Fibroblast of skin of left quadriceps (primary cell): ENCODE measurements around the gene DNAH6.
A peak's percentile ranks its signal among the peaks of the same experiment; 100 is the strongest.

ENCODE experiments used
- DNase-seq, 2 experiments: peaks; one replicate each; pipeline ENCODE4 v3.0.0-alpha.2; 2013; ENCODE audit warnings: low read depth in 2 of 2

The DNAH6 gene

DNA sequence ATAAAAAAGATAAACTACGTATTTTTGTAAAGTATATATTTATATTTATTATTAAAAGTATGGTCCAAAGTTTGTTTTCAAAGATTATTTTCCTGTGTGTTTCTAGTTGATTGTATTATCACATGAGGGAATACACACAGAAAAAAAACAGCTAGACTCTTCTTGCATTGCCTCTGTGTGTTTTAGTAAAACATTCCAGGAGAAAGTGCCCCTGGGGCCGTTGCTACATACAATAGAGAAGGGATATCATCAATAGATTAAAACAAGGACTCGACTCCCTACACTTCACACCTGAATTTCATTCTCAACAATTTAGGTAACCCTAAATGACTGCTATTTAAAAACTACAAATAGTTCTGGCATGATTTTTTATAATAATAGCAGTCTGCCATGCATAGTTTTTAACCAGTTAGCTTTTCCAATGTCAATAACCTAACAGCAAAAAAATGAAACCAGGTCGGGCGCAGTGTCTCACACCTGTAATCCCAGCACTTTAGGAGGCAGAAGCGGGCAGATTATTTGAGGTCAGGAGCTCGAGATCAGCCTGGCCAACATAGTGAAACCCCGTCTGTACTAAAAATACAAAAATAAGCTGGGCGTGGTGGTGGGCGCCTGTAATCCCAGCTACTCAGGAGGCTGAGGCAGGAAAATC, 171.3 kb downstream of the DNAH6 start:
- DNase-seq, result no peak

DNA sequence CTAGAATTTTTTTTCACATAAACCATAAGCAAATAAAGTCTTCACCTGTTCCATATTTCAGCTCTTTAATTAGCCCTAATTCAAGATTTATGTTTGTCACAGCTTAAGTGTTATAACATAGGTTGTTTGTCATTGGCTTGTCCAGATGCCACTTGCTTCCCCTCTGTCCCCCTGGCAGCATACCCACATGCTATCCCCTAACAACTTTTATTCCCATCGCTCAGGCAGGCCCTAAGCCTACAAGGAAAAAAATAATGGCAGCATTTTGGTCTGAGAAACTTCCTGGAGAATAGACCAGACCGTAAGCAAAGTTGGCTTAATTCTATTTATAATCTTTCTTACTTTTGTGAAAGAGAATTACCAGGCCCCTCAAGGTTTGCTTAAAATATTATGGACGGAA, 173.9 kb downstream of the DNAH6 start:
- no peak for DNase-seq

DNA sequence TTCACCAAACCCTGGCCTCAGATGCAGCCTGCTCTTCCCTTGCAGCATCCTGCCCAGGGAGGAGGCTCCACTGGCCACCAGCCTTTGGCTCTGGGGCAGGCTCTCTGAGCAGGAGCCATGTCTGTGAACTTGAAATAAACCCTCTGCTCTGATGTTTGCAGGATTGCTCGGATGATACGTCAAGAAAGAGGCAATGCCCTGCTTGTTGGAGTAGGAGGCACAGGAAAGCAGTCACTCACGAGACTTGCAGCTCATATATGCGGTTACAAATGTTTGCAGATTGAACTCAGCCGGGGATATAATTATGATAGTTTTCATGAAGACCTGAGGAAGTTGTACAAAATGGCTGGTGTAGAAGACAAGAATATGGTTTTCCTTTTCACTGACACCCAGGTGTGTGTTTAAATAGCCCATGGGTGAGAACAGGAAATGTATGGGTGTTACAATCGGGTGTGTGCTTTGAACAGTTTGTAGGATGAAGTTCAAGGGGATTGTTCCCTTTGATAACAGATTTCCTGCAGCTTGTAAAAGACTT, 177.9 kb downstream of the DNAH6 start:
- DNase-seq, result no peak

DNA sequence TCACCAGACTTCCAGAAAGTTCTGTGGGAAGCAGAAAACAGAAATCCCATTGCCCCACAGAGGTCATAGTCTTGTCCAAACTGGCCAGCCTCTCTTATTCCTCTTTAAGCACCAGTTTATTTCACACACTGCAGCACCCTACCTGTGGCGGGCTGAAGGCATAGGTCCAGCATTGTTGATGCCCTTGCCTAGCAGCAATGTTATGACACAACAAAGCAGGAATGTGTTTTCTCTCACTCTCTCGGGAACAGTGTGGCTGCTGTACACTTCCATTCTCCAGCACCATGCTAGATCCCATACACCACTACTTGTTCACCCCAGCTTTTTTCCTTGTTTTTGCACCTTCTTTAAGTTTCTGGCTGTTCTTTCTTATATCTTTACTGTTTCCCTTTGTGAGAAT, 181.6 kb downstream of the DNAH6 start:
- DNase-seq, result no peak

DNA sequence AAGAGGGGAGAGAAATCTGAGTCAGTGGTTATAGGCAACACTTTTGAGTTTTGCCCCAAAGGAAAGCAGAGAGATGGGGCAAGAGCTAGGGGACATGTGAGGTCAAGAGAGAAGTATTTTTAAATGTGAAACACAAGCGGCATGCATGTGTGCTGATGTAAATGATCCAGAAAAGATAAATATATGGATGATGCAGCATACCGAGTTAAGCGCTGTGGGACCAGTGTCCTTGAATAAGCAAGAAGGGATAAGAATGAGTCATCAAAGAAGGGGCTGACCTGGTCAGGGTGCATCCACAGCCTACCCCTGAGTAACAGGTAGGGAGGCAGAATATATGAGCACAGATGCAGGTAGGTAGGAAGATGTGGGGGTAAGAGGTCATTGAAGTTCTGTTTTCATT, 183.7 kb downstream of the DNAH6 start:
- no peak for DNase-seq

DNA sequence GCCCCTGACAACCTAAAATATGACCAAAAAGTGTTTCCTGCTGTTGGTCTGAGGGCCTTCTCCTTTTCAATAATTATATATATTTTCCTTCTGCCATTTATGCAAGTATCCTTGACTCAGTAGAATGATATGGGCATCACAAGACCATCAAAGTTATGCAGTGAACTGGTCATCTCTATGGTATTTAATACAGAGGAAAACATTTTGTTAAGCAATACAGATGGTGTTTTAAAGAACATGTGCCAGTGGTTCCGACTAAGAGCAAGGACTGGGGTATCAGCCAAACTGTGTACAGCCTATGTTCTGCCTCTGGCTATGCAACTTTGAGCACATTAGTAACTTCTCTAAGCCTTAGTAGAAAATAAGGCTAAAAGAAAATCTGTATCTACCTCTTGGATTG, 185.6 kb downstream of the DNAH6 start:
- peak; percentile 39 to 46 for DNase-seq

DNA sequence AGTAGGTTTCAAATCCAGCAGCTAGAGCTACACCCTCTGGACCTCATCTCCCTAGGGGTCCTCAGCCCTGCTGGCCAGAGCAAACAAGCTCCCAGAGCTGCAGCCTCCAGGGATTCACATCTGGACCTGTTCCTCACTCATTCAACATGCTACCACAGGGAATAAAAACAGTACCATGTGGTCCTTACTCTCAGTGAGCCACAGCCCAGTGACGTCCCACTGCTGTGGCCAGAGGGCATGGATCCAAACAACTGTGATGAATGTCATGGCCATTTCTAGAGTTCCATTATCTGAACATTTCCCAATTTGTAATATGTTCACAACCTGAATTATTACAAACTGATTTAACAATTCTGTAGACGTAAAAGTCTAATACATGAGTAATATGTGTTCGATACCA, 186.6 kb downstream of the DNAH6 start:
- no peak for DNase-seq

DNA sequence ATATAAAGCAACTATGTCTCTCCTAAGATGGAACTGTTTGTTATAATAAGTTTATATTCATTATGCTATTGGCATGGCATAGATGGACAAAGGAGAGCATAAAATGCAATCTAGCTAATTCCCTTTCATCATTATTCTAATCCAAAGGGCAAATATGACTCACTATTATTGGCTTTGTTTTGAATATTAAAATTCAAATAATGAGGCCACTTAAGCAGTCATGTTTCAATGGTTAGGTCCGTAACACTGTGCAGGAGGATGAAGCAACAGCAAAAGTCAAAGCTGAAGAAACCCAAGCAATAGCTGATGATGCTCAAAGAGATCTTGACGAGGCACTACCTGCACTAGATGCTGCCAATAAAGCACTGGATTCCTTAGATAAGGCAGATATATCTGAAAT, 187.5 kb downstream of the DNAH6 start:
- no peak for DNase-seq

DNA sequence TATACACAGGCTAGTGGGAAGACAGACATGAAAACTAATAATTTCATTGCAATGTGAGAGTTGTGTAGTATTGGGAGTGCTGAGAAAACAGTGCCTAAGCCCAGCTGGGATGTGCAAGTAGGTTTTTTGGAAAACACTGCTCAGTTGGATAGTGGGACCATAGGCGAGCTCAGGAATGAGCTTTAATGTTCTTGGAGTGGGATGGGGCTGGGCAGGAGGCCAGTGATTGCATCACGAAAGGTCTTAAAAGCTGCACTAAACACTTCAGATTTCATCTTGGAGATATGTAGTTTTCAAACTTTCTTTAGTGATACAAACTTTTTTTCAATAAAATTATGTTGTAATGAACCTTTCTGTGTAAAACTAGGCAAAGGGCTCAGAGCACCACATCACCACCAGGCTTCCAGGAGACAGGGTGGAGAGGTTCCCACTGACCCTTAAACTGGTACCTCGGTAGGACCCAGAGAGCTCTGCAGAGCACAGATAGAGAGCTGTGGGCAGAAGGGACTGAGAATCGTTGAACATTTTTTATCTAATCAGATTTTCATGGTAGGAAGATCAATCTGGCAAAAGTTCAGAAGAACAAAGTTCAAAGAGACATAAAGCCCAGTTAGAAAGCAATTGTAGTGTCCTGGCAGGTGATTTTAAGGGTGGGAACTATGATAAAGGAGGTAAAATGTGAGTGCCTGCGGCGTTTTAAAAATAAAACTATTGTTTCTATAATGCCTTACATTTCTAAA, 188.4 kb downstream of the DNAH6 start:
- DNase-seq, result peak in 1 of 2 experiments; percentile 1

DNA sequence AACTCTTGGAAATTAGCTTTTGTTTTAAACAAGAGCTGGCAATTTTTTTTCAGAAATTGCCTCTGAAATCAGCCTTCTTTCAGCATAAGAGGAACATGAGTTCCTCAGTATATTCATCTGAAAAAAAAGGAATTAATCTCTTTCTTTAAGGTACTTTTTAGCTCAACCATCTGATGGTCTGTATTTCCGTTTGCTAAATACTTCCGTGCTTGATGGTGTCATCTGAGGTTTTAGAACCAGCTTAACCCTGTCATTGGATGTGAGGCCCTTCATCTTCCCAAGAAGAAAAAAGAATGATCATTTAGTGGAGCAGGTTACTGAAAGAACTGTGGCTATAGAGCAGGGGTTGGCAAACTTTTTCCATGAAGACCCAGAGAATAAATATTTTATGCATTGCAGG, 189.6 kb downstream of the DNAH6 start:
- no peak for DNase-seq

DNA sequence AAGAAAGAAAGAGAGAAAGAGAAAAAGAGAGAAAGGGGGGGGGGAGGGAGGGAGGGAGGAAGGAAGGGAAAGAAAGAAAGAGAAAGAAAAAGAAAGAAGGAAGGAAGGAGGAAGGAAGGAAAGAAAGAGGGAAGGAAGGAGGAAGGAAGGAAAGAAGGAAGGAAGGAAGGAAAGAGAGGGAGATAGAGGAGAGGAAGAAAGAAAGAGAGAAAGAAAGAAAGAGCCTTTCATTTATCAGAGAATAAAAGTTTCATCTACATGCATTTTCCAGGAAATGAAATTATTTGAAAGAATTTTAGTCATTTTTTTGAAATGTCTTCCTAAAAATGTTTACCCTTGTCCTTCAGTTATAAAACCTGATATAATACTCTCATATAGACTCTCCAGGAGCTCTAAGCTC, 192.1 kb downstream of the DNAH6 start:
- DNase-seq, result no peak

DNA sequence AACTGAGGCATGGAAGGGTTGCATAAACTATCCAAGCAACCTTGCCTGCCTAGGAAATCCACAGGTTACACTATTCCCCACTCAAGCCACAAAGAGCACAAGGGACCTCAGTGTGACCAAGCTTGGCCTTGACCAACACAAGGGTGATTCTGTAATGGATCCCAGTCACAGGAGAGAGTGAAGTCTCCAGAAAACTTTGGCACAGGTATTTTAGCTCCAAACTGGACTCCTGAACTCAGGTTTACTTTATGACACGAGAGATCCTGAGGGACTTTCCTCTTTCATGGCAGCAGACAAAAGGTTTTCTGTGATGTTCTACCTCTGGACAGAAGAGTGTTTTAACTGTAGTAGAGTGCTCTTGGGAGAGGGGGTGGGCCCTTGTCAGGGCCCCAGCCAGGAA, 195.4 kb downstream of the DNAH6 start:
- DNase-seq, result no peak

DNA sequence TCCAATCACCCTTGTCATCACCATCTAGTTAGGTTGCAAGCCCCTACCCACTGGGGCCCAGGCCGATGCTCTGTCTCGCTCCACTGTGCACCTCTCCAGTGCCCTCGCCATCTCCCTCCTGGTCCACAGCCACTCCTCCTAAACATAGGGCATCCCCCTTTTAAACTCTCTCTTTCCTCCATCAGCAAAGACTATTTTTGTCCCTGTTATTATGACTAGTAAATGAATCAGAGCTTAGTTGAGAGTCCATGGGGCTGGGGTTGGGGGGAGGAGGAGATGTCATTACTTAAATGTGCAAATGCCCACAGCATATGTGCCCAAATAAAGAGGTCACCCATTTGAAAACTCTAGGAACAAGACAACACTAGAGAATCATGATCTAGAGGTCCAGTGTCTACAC, 197.1 kb downstream of the DNAH6 start:
- DNase-seq, result no peak

DNA sequence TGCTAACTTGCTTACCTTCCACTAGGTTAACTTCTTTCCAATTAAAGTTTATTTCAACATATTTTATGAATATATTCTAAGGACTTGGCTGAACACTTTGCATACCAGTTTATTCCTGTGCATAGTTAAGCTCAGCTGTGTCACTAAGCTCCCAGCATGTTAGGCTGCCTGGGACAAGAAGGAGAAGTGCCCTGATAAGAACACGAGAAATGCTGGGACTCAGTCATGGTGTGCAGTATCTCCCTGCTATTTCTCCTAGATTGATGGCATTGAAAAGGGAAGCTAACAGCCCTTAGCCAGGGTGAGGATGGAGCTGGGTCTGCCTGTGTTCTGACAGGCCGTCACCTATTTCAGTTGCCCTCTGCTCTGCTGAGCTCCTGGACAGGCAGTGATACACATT, 200.3 kb downstream of the DNAH6 start:
- no peak for DNase-seq

DNA sequence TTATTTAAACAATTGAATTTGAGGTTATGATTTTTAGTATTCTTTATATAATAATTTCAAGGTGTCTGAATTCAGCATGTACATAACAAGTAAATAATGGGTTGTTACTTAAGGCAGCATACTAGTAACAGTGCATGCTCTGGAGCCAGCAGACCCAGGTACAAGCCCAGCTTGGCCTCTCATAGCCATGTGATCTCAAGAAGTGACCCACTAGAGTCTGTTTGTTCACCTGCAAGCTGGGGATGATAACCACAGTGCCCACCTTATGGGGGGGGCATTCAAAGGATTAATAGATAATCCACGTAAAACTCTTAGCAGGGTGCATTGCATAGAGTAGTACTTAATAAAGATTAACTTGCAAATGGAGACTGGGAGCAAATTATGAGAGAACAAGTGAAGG, 201.0 kb downstream of the DNAH6 start:
- DNase-seq, result no peak

DNA sequence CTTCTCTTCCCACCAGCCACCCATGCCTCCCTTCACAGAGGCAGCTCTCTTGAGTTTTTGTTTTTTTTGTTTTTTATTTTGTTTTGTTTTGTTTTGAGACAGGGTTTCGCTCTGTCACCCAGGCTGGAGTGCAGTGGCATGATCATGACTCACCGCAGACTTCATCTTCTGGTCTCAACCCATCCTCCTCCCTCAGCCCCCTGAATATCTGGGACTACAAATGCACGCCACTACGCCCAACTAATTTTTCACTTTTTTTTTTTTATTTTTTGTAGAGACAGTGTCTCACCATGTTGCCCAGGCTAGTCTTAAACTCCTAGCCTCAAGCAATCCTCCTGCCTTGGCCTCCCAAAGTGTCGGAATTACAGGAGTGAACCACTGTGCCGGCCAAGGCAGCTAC, 203.1 kb downstream of the DNAH6 start:
- no peak for DNase-seq

DNA sequence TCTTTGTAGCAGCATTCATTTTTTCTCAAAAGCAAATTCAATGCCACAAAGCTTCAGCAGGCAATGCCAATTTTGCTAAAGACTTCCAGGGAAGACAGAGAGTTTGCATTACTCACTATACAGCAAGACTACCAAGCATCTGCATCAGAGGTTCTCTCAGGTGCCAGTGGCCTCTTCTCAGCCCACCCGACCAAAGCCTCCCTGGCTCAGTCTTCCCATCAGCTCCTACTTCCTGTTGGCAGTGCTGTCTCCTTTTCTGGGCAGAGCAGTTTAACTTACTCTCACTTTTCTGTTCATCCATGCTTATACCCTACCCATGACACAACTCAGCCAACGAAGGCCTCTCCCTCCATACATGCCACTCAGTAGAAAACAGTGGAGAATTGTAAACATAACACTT, 207.5 kb downstream of the DNAH6 start:
- DNase-seq, result no peak

DNA sequence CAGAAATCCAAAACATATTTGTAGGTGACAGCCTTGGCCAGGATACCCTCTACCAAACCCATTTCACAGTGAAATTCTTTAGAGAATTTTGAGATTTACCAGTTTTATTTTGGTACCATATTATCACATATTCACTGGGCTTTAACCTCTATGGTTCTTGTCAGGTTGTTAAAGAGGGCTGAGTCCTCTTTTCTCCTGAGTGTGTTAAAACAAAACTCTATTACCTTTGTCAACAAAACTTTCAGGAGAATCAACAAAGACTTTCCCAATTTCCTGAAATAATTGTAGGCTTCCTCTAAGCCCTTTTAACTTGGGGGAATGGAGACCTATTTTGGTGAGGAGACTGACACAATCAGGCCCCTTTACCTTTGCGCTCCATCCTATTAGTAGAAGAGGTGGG, 209.4 kb downstream of the DNAH6 start:
- no peak for DNase-seq

DNA sequence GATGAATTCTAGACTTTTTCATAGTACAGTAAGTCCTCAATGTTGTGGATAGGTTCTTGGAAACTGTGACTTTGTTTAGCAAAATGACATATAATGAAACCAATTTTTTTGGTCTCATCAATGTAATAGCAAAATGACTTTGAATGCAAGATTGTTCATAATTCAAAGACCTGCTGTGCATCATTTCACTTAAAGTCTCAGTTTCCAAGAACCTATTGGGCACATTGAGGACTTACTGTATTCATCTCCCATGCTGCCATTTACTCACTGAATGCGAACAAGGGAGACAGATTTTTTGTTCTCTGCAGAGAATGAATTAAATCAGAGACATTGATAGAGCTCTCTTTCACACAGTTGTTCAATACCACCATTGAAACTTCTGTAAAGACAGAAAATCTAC, 211.0 kb downstream of the DNAH6 start:
- DNase-seq, result no peak

DNA sequence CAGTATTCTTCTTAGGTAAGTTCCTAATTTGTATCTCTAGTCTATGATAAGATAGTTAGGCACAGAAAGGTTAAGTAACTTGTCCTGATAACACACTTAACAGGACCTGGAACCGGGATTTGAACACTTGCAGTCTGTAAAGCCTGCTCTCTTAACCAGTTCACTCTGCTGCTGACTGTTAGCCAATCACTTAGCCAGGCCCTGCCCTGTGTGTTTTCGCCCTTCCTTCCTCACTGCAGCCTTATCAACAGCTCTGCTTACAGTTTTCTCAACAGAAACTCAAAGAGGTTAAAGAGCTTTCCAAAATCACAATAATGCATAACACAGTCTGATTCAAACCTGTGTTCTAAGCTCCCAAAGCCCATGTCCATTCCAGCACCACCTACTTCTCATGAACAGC, 212.9 kb downstream of the DNAH6 start:
- no peak for DNase-seq

DNA sequence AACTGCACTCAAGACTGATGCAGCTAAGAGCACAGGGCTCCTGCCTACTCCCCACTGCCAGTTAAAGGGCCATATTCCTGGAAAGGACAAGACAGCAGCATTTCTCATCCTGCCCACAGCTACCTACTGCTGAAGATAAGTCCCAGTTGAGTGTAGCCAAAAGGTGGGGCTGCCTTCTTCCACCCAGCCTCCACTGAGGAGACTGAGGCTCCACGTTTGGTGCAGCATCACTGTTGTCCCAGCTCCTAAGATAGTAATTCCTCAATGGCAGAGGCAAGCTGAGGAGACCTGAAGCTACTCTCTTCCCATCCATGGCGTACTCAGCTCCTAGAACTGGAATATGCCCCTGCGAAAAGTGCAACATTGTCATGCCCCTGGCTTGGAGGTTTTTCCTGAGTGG, 214.9 kb downstream of the DNAH6 start:
- DNase-seq, result no peak

DNA sequence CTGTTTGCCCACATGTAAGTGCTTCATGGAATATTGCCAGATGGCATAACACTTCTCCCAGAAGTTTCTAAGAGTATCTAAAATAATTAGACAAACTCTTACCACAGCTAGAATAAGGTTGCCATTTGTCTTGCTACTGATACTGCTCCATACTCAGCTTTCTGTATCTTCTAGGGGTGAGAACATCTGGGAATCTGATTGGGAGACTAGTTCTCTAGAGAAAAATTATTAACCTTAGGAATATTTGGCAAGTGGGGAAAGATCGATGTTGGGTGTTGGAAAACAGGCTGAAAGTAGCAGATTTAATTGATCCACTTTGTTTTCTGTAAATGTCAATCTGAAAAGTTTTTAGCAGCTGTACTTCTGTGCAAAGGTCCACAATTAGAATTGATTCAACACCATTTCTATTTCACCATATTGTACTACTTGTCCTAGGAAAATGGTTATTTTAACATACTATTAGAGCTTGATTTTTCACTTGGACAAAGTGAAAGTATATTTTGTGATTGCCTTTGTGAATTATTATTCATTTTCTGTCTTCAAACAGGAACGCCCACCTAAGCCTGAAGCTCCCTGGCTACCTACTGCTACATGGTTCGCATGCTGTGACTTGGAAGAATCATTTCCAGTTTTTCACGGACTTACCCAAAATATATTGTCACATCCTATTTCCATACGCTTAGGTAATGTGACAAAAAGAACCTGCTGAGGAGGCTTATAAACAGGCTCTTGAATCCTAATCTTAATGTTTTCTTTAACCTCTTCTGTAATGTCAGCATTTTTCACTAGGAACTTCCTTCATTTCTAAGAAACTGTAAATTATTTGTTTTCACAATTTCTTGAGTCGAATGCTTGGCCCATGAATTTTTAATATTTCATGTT, 216.8 kb downstream of the DNAH6 start:
- no peak for DNase-seq

DNA sequence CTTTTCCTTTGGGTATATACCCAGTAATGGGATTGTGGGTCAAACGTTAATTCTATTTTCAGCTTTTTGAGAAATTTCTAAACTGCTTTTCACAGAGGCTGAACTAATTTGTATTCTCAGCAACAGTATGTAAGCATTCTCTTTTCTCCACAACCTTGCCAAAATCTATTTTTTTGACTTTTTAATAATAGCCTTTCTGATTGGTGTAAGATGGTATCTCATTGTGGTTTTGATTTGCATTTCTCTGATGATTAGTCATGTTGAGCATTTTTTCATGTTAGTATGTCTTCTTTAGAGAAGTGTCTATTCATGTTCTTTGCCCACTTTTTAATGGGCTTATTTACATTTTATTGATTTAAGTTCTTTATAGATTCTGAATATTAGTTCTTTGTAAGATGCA, 219.1 kb downstream of the DNAH6 start:
- DNase-seq, result no peak
